ENCODE measurements around the gene ABCC3. TPM values are rescaled to one million over a fixed set of nuclear protein-coding genes. Genes with fewer than 3 reads are reported as not detected.

The ABCC3 gene
- total RNA-seq, 1 donor from 2014 or later = 2.7 TPM

Other genes starting within 250 kb of the ABCC3 start
- gene LRRC59, start 237.4 kb upstream of the ABCC3 start, total RNA-seq = 118 and 227 TPM in 2 replicates
- 10.1 and 15.5 TPM in 2 replicates for gene ACSF2, start 208.7 kb upstream of the ABCC3 start, total RNA-seq
- gene CHAD, start 166.0 kb upstream of the ABCC3 start, total RNA-seq = not detected in 2 replicates
- gene RSAD1, start 156.0 kb upstream of the ABCC3 start, total RNA-seq = 15.9 and 18.2 TPM in 2 replicates
- gene MYCBPAP, start 126.4 kb upstream of the ABCC3 start, total RNA-seq = 0.34 and 0.42 TPM in 2 replicates
- under 0.01 TPM in 1 of 2 replicates, not detected in the other for gene EPN3, start 102.1 kb upstream of the ABCC3 start, total RNA-seq
- 36.8 and 43.6 TPM in 2 replicates for gene SPATA20, start 87.7 kb upstream of the ABCC3 start, total RNA-seq
- gene CACNA1G, start 74.2 kb upstream of the ABCC3 start, total RNA-seq = not detected in 2 replicates
- gene ANKRD40, start 73.0 kb downstream of the ABCC3 start, total RNA-seq = 33.2 and 35.4 TPM in 2 replicates
- gene LUC7L3, start 84.7 kb downstream of the ABCC3 start, total RNA-seq = 21.4 and 31.5 TPM in 2 replicates
- not detected in 2 replicates for gene ANKRD40CL, start 132.6 kb downstream of the ABCC3 start, total RNA-seq
- not detected in 2 replicates for gene WFIKKN2, start 200.7 kb downstream of the ABCC3 start, total RNA-seq
- 2.9 and 4.4 TPM in 2 replicates for gene TOB1, start 231.5 kb downstream of the ABCC3 start, total RNA-seq